GM21447 (cell line): ENCODE measurements around the gene TLX2.
A peak's percentile ranks its signal among the peaks of the same experiment; 100 is the strongest.

Experiments used
- ATAC-seq: cut with Tn5 transposase; IDR thresholded peaks from one replicate; pipeline ENCODE4 v1.9.1; 2021; ENCODE audit not compliant: unreplicated experiment

The TLX2 gene

GRCh38 chr2:74511104-74511989 is 2.9 kb upstream of the TLX2 start:
- ATAC-seq = no peak

- ATAC-seq = no peak
These were observed 1.3 kb upstream of the TLX2 start for GRCh38 chr2:74512744-74513604.

- no peak for ATAC-seq
These were observed 464 bp upstream of the TLX2 start for GRCh38 chr2:74513605-74514367.

GRCh38 chr2:74515271-74515980 is 1.2 kb downstream of the TLX2 start:
- ATAC-seq = no peak

- no peak for ATAC-seq
These were observed 1.9 kb downstream of the TLX2 start for GRCh38 chr2:74515981-74516633.

- no peak for ATAC-seq
These were observed 2.4 kb downstream of the TLX2 start for GRCh38 chr2:74516650-74517049.

GRCh38 chr2:74522516-74522915 is 8.3 kb downstream of the TLX2 start:
- ATAC-seq = no peak

- no peak for ATAC-seq
These were observed 9.8 kb downstream of the TLX2 start for GRCh38 chr2:74524005-74524404.

GRCh38 chr2:74524955-74525716 is 10.9 kb downstream of the TLX2 start:
- no peak for ATAC-seq

GRCh38 chr2:74525717-74526648 is 11.7 kb downstream of the TLX2 start, which contains the start of gene DQX1:
DQX1 (minus strand) TSS chr2:74526231; CDS start chr2:74525729, 502 bp downstream.
- no peak for ATAC-seq

GRCh38 chr2:74526649-74527230 is 12.5 kb downstream of the TLX2 start:
- no peak for ATAC-seq

GRCh38 chr2:74527741-74528140 is 13.5 kb downstream of the TLX2 start:
- ATAC-seq = no peak

- ATAC-seq = peak; percentile 8
These were observed 14.5 kb downstream of the TLX2 start for GRCh38 chr2:74528600-74529356.

- peak; percentile 73 for ATAC-seq
These were observed 15.3 kb downstream of the TLX2 start, which contains the start of the genes AUP1 and HTRA2 for GRCh38 chr2:74529357-74530238. AUP1 (minus strand) TSS chr2:74529706; CDS start chr2:74529629, 77 bp downstream. HTRA2 (plus strand) TSS chr2:74529933; CDS start chr2:74530007, 74 bp downstream.

- peak; percentile 39 for ATAC-seq
These were observed 16.3 kb downstream of the TLX2 start for GRCh38 chr2:74530239-74531187.
